GM23338 (cell line): Measurements from ENCODE around the gene NARS2.

ENCODE experiments used
- CREB1 ChIP-seq: fragments of 250-450 bp; sonication (Bioruptor Pico); IDR thresholded peaks from 2 replicates; pipeline ENCODE4 v1.5.0; 2020; ENCODE audit warnings: low read depth, mild to moderate bottlenecking, moderate library complexity
- EZH2 ChIP-seq: fragments of 200-600 bp; sonication (generic); IDR thresholded peaks from one replicate; pipeline ENCODE4 v1.8.0; 2017; ENCODE audit warnings: antibody characterized with exemption, mild to moderate bottlenecking, low read depth; ENCODE audit not compliant: unreplicated experiment
- EZH2phosphoT487 ChIP-seq: fragments of 200-600 bp; sonication (generic); IDR thresholded peaks from one replicate; pipeline ENCODE4 v1.8.1; 2018; ENCODE audit warnings: antibody characterized with exemption; ENCODE audit not compliant: unreplicated experiment
- NANOG ChIP-seq: IDR thresholded peaks from 2 replicates; pipeline ENCODE4 v1.6.1; 2016; ENCODE audit warnings: antibody characterized with exemption, borderline replicate concordance
- POLR2AphosphoS5 ChIP-seq: IDR thresholded peaks from 2 replicates; pipeline ENCODE4 v1.6.1; 2016; ENCODE audit warnings: antibody characterized with exemption, low read depth
- REST ChIP-seq: IDR thresholded peaks from one replicate; pipeline ENCODE4 v1.6.1; 2018; ENCODE audit warnings: antibody characterized with exemption; ENCODE audit not compliant: unreplicated experiment
- TF ChIP-seq, protein P1 (sequence below), 2 experiments: fragments of 200-600 bp in 1 of 2; sonication (generic) in 1 of 2; conservative IDR thresholded peaks; 2 replicates each; pipeline versions ENCODE4 v1.5.1 to v1.6.1; 2016 to 2017; ENCODE audit warnings: antibody characterized with exemption in 2 of 2, low read depth in 2 of 2, mild to moderate bottlenecking in 2 of 2, moderate library complexity in 1 of 2
- TF ChIP-seq, protein P2 (sequence below): IDR thresholded peaks from 2 replicates; pipeline ENCODE4 v1.6.1; 2016; ENCODE audit warnings: antibody characterized with exemption

DNA sequence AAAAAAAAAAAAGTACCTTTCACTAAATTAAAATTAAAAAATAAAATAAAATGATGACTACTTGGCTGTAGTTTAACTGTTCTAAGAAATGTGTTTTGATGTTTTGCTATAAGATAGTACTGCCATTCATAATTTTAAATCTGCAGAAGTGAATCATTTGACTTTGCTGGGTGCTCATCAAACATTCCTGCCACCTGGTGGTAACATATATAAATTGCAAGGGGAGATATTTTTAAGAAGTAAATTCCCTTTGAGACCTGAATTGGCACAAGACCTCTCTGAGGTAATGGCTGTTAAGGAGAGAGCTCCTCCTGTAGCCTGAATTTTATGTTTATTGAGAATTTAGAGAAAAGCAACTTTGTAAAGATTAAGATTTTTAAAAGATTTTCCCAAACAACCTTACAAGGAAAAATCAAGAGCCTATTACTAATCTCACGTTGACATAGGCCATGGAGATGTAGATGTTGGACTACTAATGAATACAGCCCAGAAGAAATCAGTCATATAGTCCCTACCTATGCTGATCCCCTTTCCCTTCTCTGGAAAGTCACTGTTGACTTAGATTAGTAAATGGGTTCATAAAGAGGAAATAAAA lies 11.9 kb upstream of the NARS2 start:
- TF ChIP-seq, protein P1, sequence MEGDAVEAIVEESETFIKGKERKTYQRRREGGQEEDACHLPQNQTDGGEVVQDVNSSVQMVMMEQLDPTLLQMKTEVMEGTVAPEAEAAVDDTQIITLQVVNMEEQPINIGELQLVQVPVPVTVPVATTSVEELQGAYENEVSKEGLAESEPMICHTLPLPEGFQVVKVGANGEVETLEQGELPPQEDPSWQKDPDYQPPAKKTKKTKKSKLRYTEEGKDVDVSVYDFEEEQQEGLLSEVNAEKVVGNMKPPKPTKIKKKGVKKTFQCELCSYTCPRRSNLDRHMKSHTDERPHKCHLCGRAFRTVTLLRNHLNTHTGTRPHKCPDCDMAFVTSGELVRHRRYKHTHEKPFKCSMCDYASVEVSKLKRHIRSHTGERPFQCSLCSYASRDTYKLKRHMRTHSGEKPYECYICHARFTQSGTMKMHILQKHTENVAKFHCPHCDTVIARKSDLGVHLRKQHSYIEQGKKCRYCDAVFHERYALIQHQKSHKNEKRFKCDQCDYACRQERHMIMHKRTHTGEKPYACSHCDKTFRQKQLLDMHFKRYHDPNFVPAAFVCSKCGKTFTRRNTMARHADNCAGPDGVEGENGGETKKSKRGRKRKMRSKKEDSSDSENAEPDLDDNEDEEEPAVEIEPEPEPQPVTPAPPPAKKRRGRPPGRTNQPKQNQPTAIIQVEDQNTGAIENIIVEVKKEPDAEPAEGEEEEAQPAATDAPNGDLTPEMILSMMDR (conservative IDR thresholded peaks at IDR 0.05; ENCODE audit: low read depth in 2 of 2), result peak; percentile 56 to 82
- TF ChIP-seq REST (no peak), POLR2AphosphoS5 (no peak), CREB1 (CRISPR knock-in tag) (no peak), EZH2 (no peak), EZH2phosphoT487 (no peak), NANOG (no peak)
- TF ChIP-seq, protein P2, sequence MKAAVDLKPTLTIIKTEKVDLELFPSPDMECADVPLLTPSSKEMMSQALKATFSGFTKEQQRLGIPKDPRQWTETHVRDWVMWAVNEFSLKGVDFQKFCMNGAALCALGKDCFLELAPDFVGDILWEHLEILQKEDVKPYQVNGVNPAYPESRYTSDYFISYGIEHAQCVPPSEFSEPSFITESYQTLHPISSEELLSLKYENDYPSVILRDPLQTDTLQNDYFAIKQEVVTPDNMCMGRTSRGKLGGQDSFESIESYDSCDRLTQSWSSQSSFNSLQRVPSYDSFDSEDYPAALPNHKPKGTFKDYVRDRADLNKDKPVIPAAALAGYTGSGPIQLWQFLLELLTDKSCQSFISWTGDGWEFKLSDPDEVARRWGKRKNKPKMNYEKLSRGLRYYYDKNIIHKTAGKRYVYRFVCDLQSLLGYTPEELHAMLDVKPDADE, result no peak
